ENCODE measurements around the gene CADM4. TPM values are rescaled to one million over a fixed set of nuclear protein-coding genes. Genes with fewer than 3 reads are reported as not detected.
"Not testable (repeated sequence)": the region's sequence is repeated elsewhere in the genome, so short reads cannot be mapped to it uniquely, and the experiment has no call there.

CADM4 gene
- total and polyA plus RNA-seq, 5 donors from 2014 or later: 0.30 TPM; not detected in 4

- Histone ChIP-seq H3K4me3 (ENCODE audit: low read depth, low read length) (no peak overlapping the region), H3K4me1 (ENCODE audit: control insufficient read depth, insufficient read depth, low read length, poor library complexity, severe bottlenecking) (peaks cover 8% of the 10 kb centered on the region), H3K36me3 (ENCODE audit: control insufficient read depth, insufficient read depth, low read length) (no peaks in the 10 kb centered on the region), H3K27ac (ENCODE audit: insufficient read depth, low read length, poor library complexity, severe bottlenecking) (no peak overlapping the region), H3K9me3 (ENCODE audit: control insufficient read depth in 2 of 2, low read length in 2 of 2) (peaks cover 1 to 3% of the 10 kb centered on the region in 2 experiments), H3K27me3 (ENCODE audit: control insufficient read depth, insufficient read depth, low read length) (no peaks in the 10 kb centered on the region)
- DNase-seq (no peak), ATAC-seq (ENCODE audit: low read depth in 2 of 2) (no peak)
- Mint-ChIP-seq H3K36me3 (peaks cover 11% of the 10 kb centered on the region), H3K27ac (no peak overlapping the region), H3K4me1 (peaks cover 5 to 17% (median 10%) of the 10 kb centered on the region in 4 donors), H3K27me3 (no peaks in the 10 kb centered on the region), H3K9me3 (peaks cover 0 to 6% (median 3%) of the 10 kb centered on the region in 7 donors), H3K4me3 (no peak overlapping the region)
Measured at GRCh38 chr19:43660301-43660970, 20.8 kb upstream of the CADM4 start.

- peaks cover 8% of the 10 kb centered on the region for H3K36me3 Mint-ChIP-seq
- no peak for ATAC-seq (ENCODE audit: low read depth in 2 of 2)
- Histone ChIP-seq H3K36me3 (ENCODE audit: control insufficient read depth, insufficient read depth, low read length) (no peaks in the 10 kb centered on the region), H3K27me3 (ENCODE audit: control insufficient read depth, insufficient read depth, low read length) (no peaks in the 10 kb centered on the region), H3K9me3 (ENCODE audit: control insufficient read depth in 2 of 2, low read length in 2 of 2) (peaks cover 1 to 3% of the 10 kb centered on the region in 2 experiments), H3K4me1 (ENCODE audit: control insufficient read depth, insufficient read depth, low read length, poor library complexity, severe bottlenecking) (no peaks in the 10 kb centered on the region), H3K27ac (ENCODE audit: insufficient read depth, low read length, poor library complexity, severe bottlenecking) (no peak overlapping the region), H3K4me3 (ENCODE audit: low read depth, low read length) (no peak overlapping the region)
- DNase-seq: no peak
- peaks cover 0 to 6% (median 2%) of the 10 kb centered on the region in 7 donors for H3K9me3 Mint-ChIP-seq
- no peak overlapping the region for H3K4me3 Mint-ChIP-seq
- no peaks in the 10 kb centered on the region for H3K27me3 Mint-ChIP-seq
- H3K4me1 Mint-ChIP-seq: peaks cover 0 to 2% (median 0%) of the 10 kb centered on the region in 4 donors
- no peak overlapping the region for H3K27ac Mint-ChIP-seq
Measured at GRCh38 chr19:43658494-43658893, 18.8 kb upstream of the CADM4 start.

- no peaks in the 10 kb centered on the region for H3K36me3 ChIP-seq (ENCODE audit: control insufficient read depth, insufficient read depth, low read length)
- peaks cover 0 to 2% (median 0%) of the 10 kb centered on the region in 4 donors for H3K4me1 Mint-ChIP-seq
- H3K27ac Mint-ChIP-seq: peak overlapping the region in 1 of 3 donors; percentile 21
- peaks cover 1 to 3% of the 10 kb centered on the region in 2 experiments for H3K9me3 ChIP-seq (ENCODE audit: control insufficient read depth in 2 of 2, low read length in 2 of 2)
- H3K27me3 Mint-ChIP-seq: no peaks in the 10 kb centered on the region
- no peak overlapping the region for H3K27ac ChIP-seq (ENCODE audit: insufficient read depth, low read length, poor library complexity, severe bottlenecking)
- H3K9me3 Mint-ChIP-seq: peaks cover 0 to 6% (median 2%) of the 10 kb centered on the region in 7 donors
- H3K4me3 Mint-ChIP-seq: peak overlapping the region in 1 of 4 donors; percentile 4
- H3K27me3 ChIP-seq (ENCODE audit: control insufficient read depth, insufficient read depth, low read length): no peaks in the 10 kb centered on the region
- ATAC-seq (ENCODE audit: low read depth in 2 of 2): no peak
- DNase-seq: no peak
- no peaks in the 10 kb centered on the region for H3K4me1 ChIP-seq (ENCODE audit: control insufficient read depth, insufficient read depth, low read length, poor library complexity, severe bottlenecking)
- H3K36me3 Mint-ChIP-seq: peaks cover 12% of the 10 kb centered on the region
- H3K4me3 ChIP-seq (ENCODE audit: low read depth, low read length): no peak overlapping the region
Measured at GRCh38 chr19:43658001-43658400, 18.4 kb upstream of the CADM4 start.

GRCh38 chr19:43656436-43656835 is 16.8 kb upstream of the CADM4 start:
- ATAC-seq (ENCODE audit: low read depth in 2 of 2): no peak
- peaks cover 12% of the 10 kb centered on the region for H3K36me3 Mint-ChIP-seq
- H3K9me3 Mint-ChIP-seq: peaks cover 0 to 7% (median 2%) of the 10 kb centered on the region in 7 donors
- H3K36me3 ChIP-seq (ENCODE audit: control insufficient read depth, insufficient read depth, low read length): no peaks in the 10 kb centered on the region
- H3K4me3 Mint-ChIP-seq: no peak overlapping the region
- no peak overlapping the region for H3K4me3 ChIP-seq (ENCODE audit: low read depth, low read length)
- H3K9me3 ChIP-seq (ENCODE audit: control insufficient read depth in 2 of 2, low read length in 2 of 2): peaks cover 1 to 3% of the 10 kb centered on the region in 2 experiments
- H3K27ac ChIP-seq (ENCODE audit: insufficient read depth, low read length, poor library complexity, severe bottlenecking): no peak overlapping the region
- no peaks in the 10 kb centered on the region for H3K4me1 Mint-ChIP-seq
- H3K27me3 ChIP-seq (ENCODE audit: control insufficient read depth, insufficient read depth, low read length): no peaks in the 10 kb centered on the region
- no peaks in the 10 kb centered on the region for H3K27me3 Mint-ChIP-seq
- peak overlapping the region in 1 of 3 donors; percentile 70 for H3K27ac Mint-ChIP-seq
- DNase-seq: no peak
- no peaks in the 10 kb centered on the region for H3K4me1 ChIP-seq (ENCODE audit: control insufficient read depth, insufficient read depth, low read length, poor library complexity, severe bottlenecking)

GRCh38 chr19:43652546-43652874 is 12.9 kb upstream of the CADM4 start:
- Mint-ChIP-seq H3K27ac (no peak overlapping the region), H3K4me3 (no peak overlapping the region), H3K27me3 (no peaks in the 10 kb centered on the region), H3K4me1 (no peaks in the 10 kb centered on the region), H3K36me3 (peaks cover 8% of the 10 kb centered on the region), H3K9me3 (peaks cover 0 to 3% (median 0%) of the 10 kb centered on the region in 7 donors)
- no peak for DNase-seq
- H3K27me3 ChIP-seq (ENCODE audit: control insufficient read depth, insufficient read depth, low read length): no peaks in the 10 kb centered on the region
- no peak overlapping the region for H3K4me3 ChIP-seq (ENCODE audit: low read depth, low read length)
- ATAC-seq (ENCODE audit: low read depth in 2 of 2): no peak
- no peak overlapping the region for H3K27ac ChIP-seq (ENCODE audit: insufficient read depth, low read length, poor library complexity, severe bottlenecking)
- no peaks in the 10 kb centered on the region for H3K36me3 ChIP-seq (ENCODE audit: control insufficient read depth, insufficient read depth, low read length)
- no peaks in the 10 kb centered on the region for H3K9me3 ChIP-seq (ENCODE audit: control insufficient read depth in 2 of 2, low read length in 2 of 2)
- no peaks in the 10 kb centered on the region for H3K4me1 ChIP-seq (ENCODE audit: control insufficient read depth, insufficient read depth, low read length, poor library complexity, severe bottlenecking)

- no peaks in the 10 kb centered on the region for H3K36me3 ChIP-seq (ENCODE audit: control insufficient read depth, insufficient read depth, low read length)
Measured at GRCh38 chr19:43651758-43652545, 12.3 kb upstream of the CADM4 start.

GRCh38 chr19:43650276-43650675 is 10.6 kb upstream of the CADM4 start:
- not testable (repeated sequence) for H3K27me3 Mint-ChIP-seq; H3K4me1 ChIP-seq (ENCODE audit: control insufficient read depth, insufficient read depth, low read length, poor library complexity, severe bottlenecking); H3K9me3 ChIP-seq (ENCODE audit: control insufficient read depth in 2 of 2, low read length in 2 of 2); H3K4me1 Mint-ChIP-seq; H3K27ac ChIP-seq (ENCODE audit: insufficient read depth, low read length, poor library complexity, severe bottlenecking); H3K4me3 ChIP-seq (ENCODE audit: low read depth, low read length); DNase-seq; ATAC-seq (ENCODE audit: low read depth in 2 of 2); H3K36me3 ChIP-seq (ENCODE audit: control insufficient read depth, insufficient read depth, low read length); H3K27ac Mint-ChIP-seq; H3K4me3 Mint-ChIP-seq; H3K36me3 Mint-ChIP-seq; H3K27me3 ChIP-seq (ENCODE audit: control insufficient read depth, insufficient read depth, low read length)
- H3K9me3 Mint-ChIP-seq: peaks cover 0 to 10% (median 1%) of the 10 kb centered on the region in 7 donors

More at GRCh38 chr19:43651758-43652545, 12.3 kb upstream of the CADM4 start:
- no peaks in the 10 kb centered on the region for H3K27me3 Mint-ChIP-seq
- H3K9me3 ChIP-seq (ENCODE audit: control insufficient read depth in 2 of 2, low read length in 2 of 2): no peaks in the 10 kb centered on the region
- no peaks in the 10 kb centered on the region for H3K4me1 Mint-ChIP-seq
- H3K27ac Mint-ChIP-seq: peak overlapping the region in 1 of 3 donors; percentile 32
- no peak overlapping the region for H3K27ac ChIP-seq (ENCODE audit: insufficient read depth, low read length, poor library complexity, severe bottlenecking)
- H3K27me3 ChIP-seq (ENCODE audit: control insufficient read depth, insufficient read depth, low read length): no peaks in the 10 kb centered on the region
- no peak overlapping the region for H3K4me3 Mint-ChIP-seq
- DNase-seq (peak in 2 of 3 donors; percentile 12 to 72), ATAC-seq (ENCODE audit: low read depth in 2 of 2) (no peak)
- peaks cover 0 to 4% (median 0%) of the 10 kb centered on the region in 7 donors for H3K9me3 Mint-ChIP-seq
- H3K4me1 ChIP-seq (ENCODE audit: control insufficient read depth, insufficient read depth, low read length, poor library complexity, severe bottlenecking): no peaks in the 10 kb centered on the region
- peaks cover 8% of the 10 kb centered on the region for H3K36me3 Mint-ChIP-seq
- no peak overlapping the region for H3K4me3 ChIP-seq (ENCODE audit: low read depth, low read length)
